ENCODE measurements around the gene MINAR2.

GRCh38 chr5:129724222-129724621, 23.7 kb upstream of the MINAR2 start:
- no peak for TF ChIP-seq GATA2 (IDR thresholded peaks at IDR 0.05; ENCODE audit: low read depth, low read length)
- TF ChIP-seq GATA3 (IDR thresholded peaks at IDR 0.05; ENCODE audit: low read depth, low read length), result no peak
